Activated CD8-positive, alpha-beta memory T cell treated with anti-CD3 and anti-CD28 coated beads for 1 hour (primary cell): ENCODE data around the gene NANS.
A peak's percentile ranks its signal among the peaks of the same experiment; 100 is the strongest.
"Not testable (repeated sequence)": the region's sequence is repeated elsewhere in the genome, so short reads cannot be mapped to it uniquely, and the experiment has no call there.

ENCODE experiments used
- DNase-seq, 2 donors: peaks; one replicate each; pipeline ENCODE4 v3.0.0-alpha.2; 2020; ENCODE audit warnings: low read depth in 1 of 2; ENCODE audit errors: extremely low read depth in 1 of 2

The NANS gene

GRCh38 chr9:98056269-98057137 is at the start of gene NANS:
TSS of gene NANS (plus strand) at chr9:98056732. CDS start at chr9:98056809, 77 bp downstream.
- peak; percentile 81 to 88 for DNase-seq

GRCh38 chr9:98007251-98007928 is 49.1 kb upstream of the NANS start:
- no peak for DNase-seq

- DNase-seq = no peak
Measured at GRCh38 chr9:98008764-98009163, 47.8 kb upstream of the NANS start.

GRCh38 chr9:98009437-98009836 is 47.1 kb upstream of the NANS start:
- no peak for DNase-seq

- no peak for DNase-seq
Measured at GRCh38 chr9:98009936-98010335, 46.6 kb upstream of the NANS start.

GRCh38 chr9:98010445-98010844 is 46.1 kb upstream of the NANS start:
- no peak for DNase-seq

GRCh38 chr9:98011122-98011521 is 45.4 kb upstream of the NANS start:
- no peak for DNase-seq

- DNase-seq = no peak
Measured at GRCh38 chr9:98016137-98016680, 40.3 kb upstream of the NANS start.

GRCh38 chr9:98017306-98017705 is 39.2 kb upstream of the NANS start:
- no peak for DNase-seq

- DNase-seq = no peak
Measured at GRCh38 chr9:98018347-98018746, 38.2 kb upstream of the NANS start.

- no peak for DNase-seq
Measured at GRCh38 chr9:98019098-98019497, 37.4 kb upstream of the NANS start.

GRCh38 chr9:98019869-98020268 is 36.7 kb upstream of the NANS start:
- DNase-seq = not testable (repeated sequence)

GRCh38 chr9:98020476-98021145 is 35.9 kb upstream of the NANS start:
- no peak for DNase-seq

- DNase-seq = no peak
Measured at GRCh38 chr9:98021306-98022040, 35.1 kb upstream of the NANS start.

GRCh38 chr9:98022447-98022846 is 34.1 kb upstream of the NANS start:
- DNase-seq = no peak

GRCh38 chr9:98024702-98025101 is 31.8 kb upstream of the NANS start:
- no peak for DNase-seq

GRCh38 chr9:98031169-98031568 is 25.4 kb upstream of the NANS start:
- no peak for DNase-seq

- no peak for DNase-seq
Measured at GRCh38 chr9:98031935-98032334, 24.6 kb upstream of the NANS start.

- DNase-seq = peak; percentile 85 to 90
Measured at GRCh38 chr9:98034593-98035546, 21.7 kb upstream of the NANS start.

GRCh38 chr9:98037357-98037756 is 19.2 kb upstream of the NANS start:
- no peak for DNase-seq
